Mesothelial cell of epicardium (in vitro differentiated cells): ENCODE measurements around the gene PRKG1. TPM values are rescaled to one million over a fixed set of nuclear protein-coding genes. Genes with fewer than 3 reads are reported as not detected.

Source experiments
- DNase-seq, 2 experiments: peaks; one replicate each; pipeline ENCODE4 v3.0.0; 2021; ENCODE audit warnings: low spot score in 2 of 2; ENCODE audit not compliant: unreplicated experiment in 2 of 2
- H3K27ac Mint-ChIP-seq: 2 replicates; pipeline ENCODE4 v1.8.0; 2021; ENCODE audit warnings: mixed read lengths
- H3K27me3 Mint-ChIP-seq: 2 replicates; pipeline ENCODE4 v1.8.0; 2021; ENCODE audit warnings: low read depth, mixed read lengths
- H3K36me3 Mint-ChIP-seq: 2 replicates; pipeline ENCODE4 v1.8.0; 2021; ENCODE audit warnings: mixed read lengths
- H3K4me1 Mint-ChIP-seq: 2 replicates; pipeline ENCODE4 v1.8.0; 2021; ENCODE audit warnings: mixed read lengths
- H3K4me3 Mint-ChIP-seq: 2 replicates; pipeline ENCODE4 v1.8.0; 2021; ENCODE audit warnings: mild to moderate bottlenecking, moderate library complexity, mixed read lengths
- H3K9me3 Mint-ChIP-seq: 2 replicates; pipeline ENCODE4 v1.8.0; 2021; ENCODE audit warnings: mixed read lengths
- total RNA-seq: library from RNA; stranded (reverse); gene quantifications from 3 replicates; pipeline ENCODE4 v1.2.1, GENCODE V29; 2021
- TF ChIP-seq, protein P1 (sequence below): fragments of 200-600 bp; sonication (generic); IDR thresholded peaks from one replicate; pipeline ENCODE4 v1.5.0; 2021; ENCODE audit warnings: antibody characterized with exemption; ENCODE audit not compliant: unreplicated experiment

The PRKG1 gene
- total RNA-seq, 1 donor from 2014 or later = 37.0 TPM

DNA sequence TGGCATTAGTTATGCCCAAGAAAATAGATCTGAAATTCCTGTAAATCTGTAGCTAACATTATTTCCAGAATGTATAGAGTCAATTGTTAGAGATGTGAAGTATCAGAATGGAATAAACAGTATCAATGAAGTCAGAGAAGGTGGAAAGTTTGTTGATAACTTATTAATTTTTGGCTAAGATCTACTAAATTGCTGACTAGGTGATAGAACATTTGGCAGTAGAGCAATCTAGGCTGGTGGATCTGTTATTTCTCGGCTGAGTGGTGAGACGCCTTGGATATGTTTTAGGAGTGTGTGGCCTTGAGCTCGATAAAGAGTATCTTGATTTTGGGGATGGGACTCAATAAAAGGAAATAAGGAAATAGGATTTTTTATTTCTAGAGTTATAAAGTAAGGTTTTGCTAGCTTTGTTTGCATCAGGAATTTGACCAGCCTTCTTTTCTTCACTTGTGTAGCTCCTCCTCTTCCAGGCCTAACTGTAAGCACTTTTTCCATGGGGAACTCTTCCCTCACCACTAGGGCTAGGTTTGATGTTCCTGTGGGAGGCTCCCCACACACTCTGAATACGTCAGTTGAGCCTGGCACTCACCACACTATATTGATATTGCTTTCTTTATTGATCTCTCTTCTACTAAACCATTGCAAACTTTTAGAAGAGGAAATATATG, 711.9 kb downstream of the PRKG1 start:
- no peak for DNase-seq
- Mint-ChIP-seq H3K27me3 (no peaks in the 10 kb centered on the region), H3K36me3 (peaks cover 5% of the 10 kb centered on the region), H3K4me1 (peaks cover 4% of the 10 kb centered on the region), H3K4me3 (no peak overlapping the region), H3K9me3 (peaks cover 15% of the 10 kb centered on the region), H3K27ac (no peak overlapping the region)
- TF ChIP-seq, protein P1, sequence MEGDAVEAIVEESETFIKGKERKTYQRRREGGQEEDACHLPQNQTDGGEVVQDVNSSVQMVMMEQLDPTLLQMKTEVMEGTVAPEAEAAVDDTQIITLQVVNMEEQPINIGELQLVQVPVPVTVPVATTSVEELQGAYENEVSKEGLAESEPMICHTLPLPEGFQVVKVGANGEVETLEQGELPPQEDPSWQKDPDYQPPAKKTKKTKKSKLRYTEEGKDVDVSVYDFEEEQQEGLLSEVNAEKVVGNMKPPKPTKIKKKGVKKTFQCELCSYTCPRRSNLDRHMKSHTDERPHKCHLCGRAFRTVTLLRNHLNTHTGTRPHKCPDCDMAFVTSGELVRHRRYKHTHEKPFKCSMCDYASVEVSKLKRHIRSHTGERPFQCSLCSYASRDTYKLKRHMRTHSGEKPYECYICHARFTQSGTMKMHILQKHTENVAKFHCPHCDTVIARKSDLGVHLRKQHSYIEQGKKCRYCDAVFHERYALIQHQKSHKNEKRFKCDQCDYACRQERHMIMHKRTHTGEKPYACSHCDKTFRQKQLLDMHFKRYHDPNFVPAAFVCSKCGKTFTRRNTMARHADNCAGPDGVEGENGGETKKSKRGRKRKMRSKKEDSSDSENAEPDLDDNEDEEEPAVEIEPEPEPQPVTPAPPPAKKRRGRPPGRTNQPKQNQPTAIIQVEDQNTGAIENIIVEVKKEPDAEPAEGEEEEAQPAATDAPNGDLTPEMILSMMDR = no peak

DNA sequence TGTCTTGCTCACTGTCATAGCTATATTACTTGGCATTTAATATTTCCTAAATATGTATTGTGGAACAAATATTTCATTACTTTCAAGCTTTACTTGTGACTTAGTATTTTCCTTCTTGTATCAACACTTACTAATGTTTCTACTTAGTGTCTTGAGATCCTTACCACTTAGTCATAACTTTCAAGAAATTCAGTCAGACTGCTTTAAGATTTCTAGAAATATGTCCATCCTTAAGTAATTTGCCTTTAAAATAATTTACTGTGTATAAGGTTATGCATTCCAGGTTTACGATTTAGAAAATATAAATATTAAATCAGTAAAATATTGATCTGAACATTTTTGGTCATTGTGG, 712.4 kb downstream of the PRKG1 start:
- TF ChIP-seq, protein P1 = no peak
- no peak for DNase-seq
- Mint-ChIP-seq H3K36me3 (peaks cover 9% of the 10 kb centered on the region), H3K27me3 (no peaks in the 10 kb centered on the region), H3K4me3 (no peak overlapping the region), H3K4me1 (peaks cover 4% of the 10 kb centered on the region), H3K27ac (no peak overlapping the region), H3K9me3 (peaks cover 20% of the 10 kb centered on the region)

DNA sequence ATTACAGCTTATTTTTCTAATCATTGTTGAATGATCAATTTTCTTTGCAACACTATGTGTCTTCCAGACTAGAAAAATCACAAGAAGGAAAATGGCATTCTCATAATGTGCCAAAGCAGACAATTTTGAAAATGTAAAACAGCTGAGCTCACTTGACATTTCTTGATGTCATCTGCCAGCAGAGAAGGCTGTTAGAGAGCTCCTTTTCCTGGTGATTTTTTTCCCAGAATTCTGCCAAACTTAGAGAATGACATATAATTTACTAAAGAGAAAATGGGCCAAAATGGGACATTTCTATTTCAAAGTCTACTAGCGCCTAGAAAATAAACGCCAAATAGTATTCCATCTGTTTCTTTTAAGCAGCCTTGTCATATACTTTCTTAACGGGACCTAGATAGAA, 714.0 kb downstream of the PRKG1 start:
- DNase-seq = no peak
- TF ChIP-seq, protein P1 = no peak
- no peaks in the 10 kb centered on the region for H3K27me3 Mint-ChIP-seq

DNA sequence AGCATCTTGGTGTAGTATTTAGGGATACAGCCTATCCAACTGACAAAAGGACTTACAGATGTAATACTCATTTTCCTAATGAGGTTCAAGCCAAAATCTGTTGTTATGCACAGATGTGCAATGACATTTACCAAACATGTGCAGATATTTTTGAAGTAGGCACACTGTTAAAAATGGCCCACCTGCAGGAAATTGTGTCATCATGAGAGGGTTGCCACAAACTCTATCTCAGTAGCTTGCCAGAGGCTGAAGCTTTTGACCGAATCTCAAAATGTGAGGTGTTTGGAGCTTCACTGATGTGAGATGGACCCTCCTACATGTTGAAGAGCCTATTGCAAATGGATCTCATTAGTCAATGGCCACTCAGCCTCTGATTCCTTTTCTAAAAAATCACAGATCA, 714.8 kb downstream of the PRKG1 start:
- peaks cover 24% of the 10 kb centered on the region for H3K36me3 Mint-ChIP-seq
- no peak overlapping the region for H3K27ac Mint-ChIP-seq
- DNase-seq = no peak
- TF ChIP-seq, protein P1 = no peak
- no peaks in the 10 kb centered on the region for H3K27me3 Mint-ChIP-seq
- H3K4me3 Mint-ChIP-seq = no peak overlapping the region
- peaks cover 40% of the 10 kb centered on the region for H3K9me3 Mint-ChIP-seq
- H3K4me1 Mint-ChIP-seq = peaks cover 1% of the 10 kb centered on the region

More for the DNA sequence above, 714.0 kb downstream of the PRKG1 start:
- peaks cover 4% of the 10 kb centered on the region for H3K4me1 Mint-ChIP-seq
- H3K9me3 Mint-ChIP-seq = peaks cover 33% of the 10 kb centered on the region
- H3K27ac Mint-ChIP-seq = no peak overlapping the region
- peaks cover 19% of the 10 kb centered on the region for H3K36me3 Mint-ChIP-seq
- no peak overlapping the region for H3K4me3 Mint-ChIP-seq

DNA sequence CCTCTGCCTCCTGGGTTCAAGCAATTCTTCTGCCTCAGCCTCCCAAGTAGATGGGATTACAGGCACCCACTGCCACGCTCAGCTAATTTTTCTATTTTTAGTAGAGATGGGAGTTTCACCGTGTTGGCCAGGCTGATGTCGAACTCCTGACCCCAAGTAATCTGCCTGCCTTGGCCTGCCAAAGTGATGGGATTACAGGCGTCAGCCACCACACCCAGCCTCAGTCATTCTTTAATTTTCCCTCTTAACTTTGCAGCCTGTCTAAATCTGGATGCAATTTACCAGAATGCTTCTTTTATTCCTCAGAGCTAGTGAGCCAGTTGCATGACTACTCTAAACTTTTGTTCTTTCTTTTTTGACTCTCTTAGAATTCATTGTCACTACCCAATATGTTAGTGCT, 715.6 kb downstream of the PRKG1 start:
- TF ChIP-seq, protein P1 = no peak
- peaks cover 25% of the 10 kb centered on the region for H3K36me3 Mint-ChIP-seq
- no peak for DNase-seq
- peaks cover 40% of the 10 kb centered on the region for H3K9me3 Mint-ChIP-seq
- no peak overlapping the region for H3K27ac Mint-ChIP-seq
- H3K4me3 Mint-ChIP-seq = no peak overlapping the region
- H3K27me3 Mint-ChIP-seq = no peaks in the 10 kb centered on the region
- H3K4me1 Mint-ChIP-seq = no peaks in the 10 kb centered on the region
